NB4 (cell line): ENCODE results near the gene EHD2.

Source experiments
- DNase-seq: peaks from one replicate; pipeline ENCODE4 v3.0.0; 2010; ENCODE audit warnings: low read depth
- H3K4me3 ChIP-seq: one replicate; pipeline ENCODE4 v1.5.1; 2011; ENCODE audit warnings: mild to moderate bottlenecking, low read depth, low read length, moderate library complexity
- CTCF ChIP-seq: IDR thresholded peaks from one replicate; pipeline ENCODE4 v1.5.1; 2012; ENCODE audit warnings: low read depth, low read length
- MAX ChIP-seq: IDR thresholded peaks from 2 replicates; pipeline ENCODE4 v1.6.1; 2011; ENCODE audit warnings: low read depth, low read length
- MYC ChIP-seq: IDR thresholded peaks from 2 replicates; pipeline ENCODE4 v1.6.1; 2011; ENCODE audit warnings: low read depth, low read length
- POLR2A ChIP-seq: IDR thresholded peaks from 2 replicates; pipeline ENCODE4 v1.6.1; 2011; ENCODE audit warnings: mild to moderate bottlenecking; ENCODE audit not compliant: insufficient read length; ENCODE audit errors: extremely low read depth

EHD2 gene

GRCh38 chr19:47682939-47683338 is 30.3 kb upstream of the EHD2 start:
- H3K4me3 ChIP-seq = no peak overlapping the region
- no peak for TF ChIP-seq MYC
- TF ChIP-seq MAX = no peak
- no peak for TF ChIP-seq CTCF
- no peak for TF ChIP-seq POLR2A
- DNase-seq = no peak

GRCh38 chr19:47686679-47687450 is 26.4 kb upstream of the EHD2 start:
- no peak overlapping the region for H3K4me3 ChIP-seq
- no peak for DNase-seq
- TF ChIP-seq MYC (no peak), POLR2A (no peak), CTCF (no peak), MAX (no peak)

GRCh38 chr19:47687906-47688305 is 25.3 kb upstream of the EHD2 start:
- H3K4me3 ChIP-seq = no peak overlapping the region
- no peak for DNase-seq
- TF ChIP-seq MAX (no peak), CTCF (no peak), MYC (no peak), POLR2A (no peak)

- H3K4me3 ChIP-seq = no peak overlapping the region
- TF ChIP-seq MYC (no peak), POLR2A (no peak), MAX (no peak), CTCF (no peak)
- no peak for DNase-seq
These were observed 22.1 kb upstream of the EHD2 start for GRCh38 chr19:47691090-47691489.

GRCh38 chr19:47691782-47692181 is 21.4 kb upstream of the EHD2 start:
- no peak overlapping the region for H3K4me3 ChIP-seq
- DNase-seq = no peak
- TF ChIP-seq POLR2A (no peak), MAX (no peak), CTCF (no peak), MYC (no peak)

GRCh38 chr19:47693489-47693888 is 19.7 kb upstream of the EHD2 start:
- TF ChIP-seq MYC (no peak), POLR2A (no peak), MAX (no peak), CTCF (no peak)
- no peak overlapping the region for H3K4me3 ChIP-seq
- DNase-seq = no peak
